Hepatocyte (in vitro differentiated cells): ENCODE data around the gene DISC1. TPM values are rescaled to one million over a fixed set of nuclear protein-coding genes. Genes with fewer than 3 reads are reported as not detected.

Source experiments
- DNase-seq: peaks from one replicate; pipeline ENCODE4 v3.0.0-alpha.2; 2016; ENCODE audit warnings: low spot score
- H2AFZ ChIP-seq: fragments of 200-600 bp; sonication (generic); 2 replicates; pipeline ENCODE4 v1.6.0; 2016; ENCODE audit warnings: antibody characterized with exemption, mild to moderate bottlenecking
- H3K27ac ChIP-seq: fragments of 200-600 bp; sonication (generic); 2 replicates; pipeline ENCODE4 v1.5.1; 2016; ENCODE audit warnings: mild to moderate bottlenecking
- H3K27me3 ChIP-seq: fragments of 200-600 bp; sonication (generic); 2 replicates; pipeline ENCODE4 v1.6.1; 2016
- H3K36me3 ChIP-seq: fragments of 200-600 bp; sonication (generic); replicated peaks from 2 replicates; pipeline ENCODE4 v1.5.1; 2016; ENCODE audit warnings: low read depth; ENCODE audit not compliant: insufficient read depth
- H3K4me1 ChIP-seq: fragments of 200-600 bp; sonication (generic); 2 replicates; pipeline ENCODE4 v1.5.1; 2016; ENCODE audit warnings: mild to moderate bottlenecking, moderate library complexity; ENCODE audit not compliant: insufficient read depth
- H3K4me2 ChIP-seq: fragments of 200-600 bp; sonication (generic); 2 replicates; pipeline ENCODE4 v1.6.0; 2016
- H3K4me3 ChIP-seq: fragments of 200-600 bp; sonication (generic); 2 replicates; pipeline ENCODE4 v1.5.1; 2016; ENCODE audit warnings: mild to moderate bottlenecking
- H3K79me2 ChIP-seq: fragments of 200-600 bp; sonication (generic); 2 replicates; pipeline ENCODE4 v1.6.0; 2017; ENCODE audit warnings: mild to moderate bottlenecking
- H3K9me2 ChIP-seq: fragments of 200-600 bp; sonication (generic); replicated peaks from 2 replicates; pipeline ENCODE4 v1.6.0; 2017; ENCODE audit warnings: mild to moderate bottlenecking; ENCODE audit not compliant: insufficient read depth
- H3K9me3 ChIP-seq: fragments of 200-600 bp; sonication (generic); 2 replicates; pipeline ENCODE4 v1.5.1; 2016; ENCODE audit warnings: low read depth, mild to moderate bottlenecking
- H4K20me1 ChIP-seq: fragments of 200-600 bp; sonication (generic); 2 replicates; pipeline ENCODE4 v1.6.0; 2016; ENCODE audit warnings: mild to moderate bottlenecking; ENCODE audit not compliant: insufficient read depth, poor library complexity, severe bottlenecking
- CTCF ChIP-seq: fragments of 200-600 bp; sonication (generic); IDR thresholded peaks from 2 replicates; pipeline ENCODE4 v1.5.1; 2016; ENCODE audit warnings: antibody characterized with exemption, mild to moderate bottlenecking; ENCODE audit not compliant: poor library complexity
- EZH2 ChIP-seq: fragments of 200-600 bp; sonication (generic); IDR thresholded peaks from 2 replicates; pipeline ENCODE4 v1.6.1; 2016; ENCODE audit warnings: antibody characterized with exemption, mild to moderate bottlenecking, borderline replicate concordance
- EZH2phosphoT487 ChIP-seq: fragments of 200-600 bp; sonication (generic); IDR thresholded peaks from one replicate; pipeline ENCODE4 v1.6.1; 2018; ENCODE audit warnings: antibody characterized with exemption, mild to moderate bottlenecking, low read depth, moderate library complexity; ENCODE audit not compliant: unreplicated experiment, severe bottlenecking
- WGBS: methylation state at CpG from one replicate; pipeline ENCODE4 v1.1.6; 2016; ENCODE audit warnings: low lambda C conversion rate; ENCODE audit errors: missing lambda C conversion rate; 5-methylcytosine and 5-hydroxymethylcytosine counted together
- polyA plus RNA-seq: library from polyadenylated mRNA; unstranded; fragments of >200 nt; fragmentation: Nextera tagmentation; extraction: Ambion mirVana; gene quantifications from 2 replicates; pipeline ENCODE4 v1.2.1, GENCODE V29; 2016
- total RNA-seq: library from RNA; depleted of rRNA; stranded (reverse); fragments of >200 nt; gene quantifications from 2 replicates; pipeline ENCODE4 v1.2.3, GENCODE V29; 2014

Gene DISC1
- total and polyA plus RNA-seq, 2 experiments from 2014 or later: 3.0 to 4.7 TPM

DNA sequence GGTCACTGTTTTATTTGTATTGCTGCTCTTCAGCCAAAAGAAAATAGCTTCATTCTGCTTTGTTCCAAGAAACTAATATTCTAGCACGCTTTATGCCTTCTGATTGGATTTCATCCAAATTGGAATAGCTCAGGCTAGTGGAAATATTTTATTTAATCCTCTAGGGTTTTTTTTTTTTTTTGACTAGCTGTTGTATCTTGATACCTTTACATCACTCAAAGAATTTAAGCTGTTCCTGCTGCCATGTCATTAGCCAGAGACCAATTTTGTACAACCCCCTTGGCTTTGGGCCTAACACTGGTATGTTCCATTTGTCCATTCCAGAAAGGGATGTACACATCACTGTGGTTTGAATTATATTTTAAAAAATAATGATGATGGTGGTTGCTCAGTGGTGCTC, 103.0 kb downstream of the DISC1 start:
- no peaks in the 10 kb centered on the region for H4K20me1 ChIP-seq
- H3K9me2 ChIP-seq: no peaks in the 10 kb centered on the region
- no peak overlapping the region for H3K4me3 ChIP-seq
- no peaks in the 10 kb centered on the region for H3K9me3 ChIP-seq
- H2AFZ ChIP-seq: no peak overlapping the region
- H3K27me3 ChIP-seq: no peaks in the 10 kb centered on the region
- no peaks in the 10 kb centered on the region for H3K79me2 ChIP-seq
- H3K36me3 ChIP-seq: no peaks in the 10 kb centered on the region
- H3K4me1 ChIP-seq: no peaks in the 10 kb centered on the region
- no peak for TF ChIP-seq EZH2phosphoT487
- TF ChIP-seq CTCF: no peak
- no peak for TF ChIP-seq EZH2
- no peak overlapping the region for H3K27ac ChIP-seq
- no peak for DNase-seq
- H3K4me2 ChIP-seq: no peak overlapping the region
- 0% methylated on average over 1 of the region's 1 CpG for WGBS

DNA sequence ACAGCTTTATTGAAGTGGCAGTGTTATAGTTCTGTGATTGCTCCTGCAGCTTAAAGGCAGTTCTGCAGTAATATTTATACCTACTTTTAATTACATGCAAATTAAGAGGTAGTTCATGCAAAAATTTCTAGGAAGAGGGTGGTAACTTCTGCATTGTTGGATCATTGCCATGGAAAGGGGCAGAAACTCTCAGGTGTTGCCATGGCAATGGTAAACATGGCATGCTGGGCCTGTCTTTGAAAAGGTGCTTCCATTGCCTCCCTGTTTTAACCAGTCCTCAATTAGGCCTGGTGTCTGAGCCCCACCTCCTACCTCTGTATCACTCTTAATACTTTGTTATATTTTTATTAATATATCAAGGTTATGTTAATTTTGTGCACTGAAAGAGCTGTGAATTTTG, 104.7 kb downstream of the DISC1 start:
- H3K79me2 ChIP-seq: no peaks in the 10 kb centered on the region
- no peak for DNase-seq
- no peak overlapping the region for H2AFZ ChIP-seq
- H3K4me1 ChIP-seq: no peaks in the 10 kb centered on the region
- no peaks in the 10 kb centered on the region for H4K20me1 ChIP-seq
- H3K4me2 ChIP-seq: no peak overlapping the region
- no peaks in the 10 kb centered on the region for H3K27me3 ChIP-seq
- H3K4me3 ChIP-seq: no peak overlapping the region
- no peaks in the 10 kb centered on the region for H3K9me2 ChIP-seq
- H3K9me3 ChIP-seq: no peaks in the 10 kb centered on the region
- H3K27ac ChIP-seq: no peak overlapping the region
- no peaks in the 10 kb centered on the region for H3K36me3 ChIP-seq
- TF ChIP-seq EZH2phosphoT487 (no peak), EZH2 (no peak), CTCF (no peak)

DNA sequence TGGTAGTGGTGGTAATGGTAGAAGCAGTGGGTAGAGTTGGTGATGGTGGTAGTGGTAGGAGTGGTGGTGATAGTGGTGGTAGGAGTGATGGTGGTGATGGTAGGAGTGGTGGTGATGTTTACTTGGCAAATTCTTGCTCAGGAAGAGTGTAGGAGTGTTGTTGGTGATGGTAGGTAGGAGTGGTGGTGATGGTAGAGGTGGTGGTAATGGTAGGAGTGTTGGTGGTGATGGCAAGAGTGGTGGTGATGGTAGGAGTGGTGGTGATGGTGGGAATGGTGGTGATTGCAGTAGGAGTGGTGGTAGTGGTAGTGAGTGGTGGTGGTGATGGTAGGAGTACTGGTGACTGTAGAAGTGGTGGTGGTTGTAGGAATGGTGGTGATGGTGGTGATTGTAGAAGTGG, 106.5 kb downstream of the DISC1 start:
- Histone ChIP-seq H2AFZ (no peak overlapping the region), H3K4me3 (no peak overlapping the region), H3K36me3 (no peaks in the 10 kb centered on the region), H3K9me3 (no peaks in the 10 kb centered on the region), H3K27me3 (no peaks in the 10 kb centered on the region), H3K79me2 (no peaks in the 10 kb centered on the region), H3K9me2 (no peaks in the 10 kb centered on the region), H3K4me1 (no peaks in the 10 kb centered on the region), H4K20me1 (no peaks in the 10 kb centered on the region), H3K27ac (no peak overlapping the region), H3K4me2 (no peak overlapping the region)
- TF ChIP-seq EZH2 (no peak), CTCF (no peak), EZH2phosphoT487 (no peak)
- no peak for DNase-seq

GRCh38 chr1:231733672-231734071, 107.1 kb downstream of the DISC1 start:
- H3K27me3 ChIP-seq: no peaks in the 10 kb centered on the region
- H3K79me2 ChIP-seq: no peaks in the 10 kb centered on the region
- H3K27ac ChIP-seq: no peak overlapping the region
- TF ChIP-seq EZH2phosphoT487: no peak
- no peak for TF ChIP-seq CTCF
- no peak for TF ChIP-seq EZH2
- no peaks in the 10 kb centered on the region for H3K4me1 ChIP-seq
- H3K4me2 ChIP-seq: no peak overlapping the region
- H2AFZ ChIP-seq: no peak overlapping the region
- H3K9me3 ChIP-seq: no peaks in the 10 kb centered on the region
- no peak for DNase-seq
- H4K20me1 ChIP-seq: no peaks in the 10 kb centered on the region
- no peak overlapping the region for H3K4me3 ChIP-seq
- no peaks in the 10 kb centered on the region for H3K9me2 ChIP-seq
- WGBS: 100% methylated on average over 2 of the region's 3 CpGs
- no peaks in the 10 kb centered on the region for H3K36me3 ChIP-seq
